ENCODE results near the gene LPP. TPM values are rescaled to one million over a fixed set of nuclear protein-coding genes. Genes with fewer than 3 reads are reported as not detected.

LPP gene
- total RNA-seq, 4 donors from 2014 or later: 141 to 248 (median 185) TPM

DNA sequence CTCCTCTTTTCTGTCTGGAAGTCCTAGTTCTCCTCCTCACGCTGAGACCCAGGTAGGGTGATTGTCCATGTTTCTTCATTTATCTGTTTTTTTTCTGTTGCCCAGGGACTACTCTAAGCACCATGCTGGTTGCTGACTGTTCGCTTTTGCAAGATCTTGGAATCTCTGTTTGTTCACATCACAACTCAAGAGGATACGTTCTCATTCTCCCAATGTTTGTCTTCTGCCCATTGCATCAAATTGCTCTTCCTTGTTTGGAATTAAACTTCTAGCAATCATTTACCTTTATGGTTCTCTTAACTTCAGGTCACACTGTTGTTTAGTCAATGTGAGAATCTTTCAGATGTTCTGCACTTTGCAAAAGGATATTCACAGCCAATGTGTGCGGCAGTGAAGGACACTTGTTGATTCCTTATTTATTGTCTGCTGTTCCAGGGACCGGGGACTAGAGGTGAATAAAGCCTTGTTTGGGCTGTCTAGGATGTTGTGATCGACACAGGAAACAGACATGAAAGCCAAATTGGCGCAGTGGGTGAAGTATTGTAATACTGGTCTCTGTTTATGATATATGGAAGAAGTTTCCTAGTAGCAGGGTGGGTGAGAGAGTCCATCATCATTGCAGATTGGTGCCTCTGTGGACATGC, 24.5 kb downstream of the LPP start:
- TF ChIP-seq, protein P1, sequence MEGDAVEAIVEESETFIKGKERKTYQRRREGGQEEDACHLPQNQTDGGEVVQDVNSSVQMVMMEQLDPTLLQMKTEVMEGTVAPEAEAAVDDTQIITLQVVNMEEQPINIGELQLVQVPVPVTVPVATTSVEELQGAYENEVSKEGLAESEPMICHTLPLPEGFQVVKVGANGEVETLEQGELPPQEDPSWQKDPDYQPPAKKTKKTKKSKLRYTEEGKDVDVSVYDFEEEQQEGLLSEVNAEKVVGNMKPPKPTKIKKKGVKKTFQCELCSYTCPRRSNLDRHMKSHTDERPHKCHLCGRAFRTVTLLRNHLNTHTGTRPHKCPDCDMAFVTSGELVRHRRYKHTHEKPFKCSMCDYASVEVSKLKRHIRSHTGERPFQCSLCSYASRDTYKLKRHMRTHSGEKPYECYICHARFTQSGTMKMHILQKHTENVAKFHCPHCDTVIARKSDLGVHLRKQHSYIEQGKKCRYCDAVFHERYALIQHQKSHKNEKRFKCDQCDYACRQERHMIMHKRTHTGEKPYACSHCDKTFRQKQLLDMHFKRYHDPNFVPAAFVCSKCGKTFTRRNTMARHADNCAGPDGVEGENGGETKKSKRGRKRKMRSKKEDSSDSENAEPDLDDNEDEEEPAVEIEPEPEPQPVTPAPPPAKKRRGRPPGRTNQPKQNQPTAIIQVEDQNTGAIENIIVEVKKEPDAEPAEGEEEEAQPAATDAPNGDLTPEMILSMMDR (IDR thresholded peaks at IDR 0.05; ENCODE audit: low read depth): no peak

DNA sequence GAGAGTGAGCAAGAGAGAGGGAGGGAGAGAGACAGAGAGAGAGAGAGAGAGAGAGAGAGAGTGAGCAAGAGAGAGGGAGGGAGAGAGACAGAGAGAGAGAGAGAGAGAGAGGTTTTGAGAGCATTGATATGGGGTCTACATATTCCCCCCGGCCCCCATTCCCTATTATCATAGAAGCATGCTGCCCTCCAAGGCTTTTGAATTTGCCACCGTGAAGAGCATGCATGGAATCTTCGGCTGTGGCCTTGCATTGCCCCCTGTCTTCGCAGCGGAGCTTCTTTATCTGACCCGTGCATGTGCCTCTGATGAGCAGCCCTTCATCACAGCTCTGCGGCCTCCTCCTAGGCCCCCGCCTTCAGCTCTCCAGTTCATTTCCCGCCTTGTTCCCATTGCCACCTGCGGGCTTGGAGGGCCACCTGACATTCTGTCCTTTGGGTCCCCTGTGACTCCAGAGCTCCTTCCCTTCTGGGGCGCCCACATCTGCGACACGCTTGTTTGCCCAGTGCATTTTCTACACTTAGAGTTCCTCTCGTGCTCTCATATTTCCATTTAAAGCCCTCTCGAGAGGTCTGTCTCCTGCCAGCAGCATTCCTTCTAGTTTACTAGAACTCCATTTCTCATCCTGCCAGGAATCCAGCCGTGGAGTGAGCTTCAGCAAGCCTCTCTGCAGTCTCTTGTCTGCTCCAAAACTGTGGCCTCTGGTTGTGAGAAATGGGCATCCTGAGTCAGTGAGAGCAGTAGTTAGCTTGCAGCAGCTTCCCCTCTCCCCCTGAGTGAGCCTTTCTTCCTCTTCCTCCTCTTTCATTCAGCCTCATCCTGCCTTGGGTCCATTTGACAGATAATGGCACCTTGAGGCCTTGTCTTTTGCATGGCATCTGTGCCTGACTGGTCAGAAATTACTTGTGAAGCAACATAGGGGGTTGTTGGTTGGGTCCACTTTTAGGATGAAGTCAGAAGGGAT, 25.3 kb downstream of the LPP start:
- TF ChIP-seq, protein P1 (IDR thresholded peaks at IDR 0.05; ENCODE audit: low read depth): no peak

DNA sequence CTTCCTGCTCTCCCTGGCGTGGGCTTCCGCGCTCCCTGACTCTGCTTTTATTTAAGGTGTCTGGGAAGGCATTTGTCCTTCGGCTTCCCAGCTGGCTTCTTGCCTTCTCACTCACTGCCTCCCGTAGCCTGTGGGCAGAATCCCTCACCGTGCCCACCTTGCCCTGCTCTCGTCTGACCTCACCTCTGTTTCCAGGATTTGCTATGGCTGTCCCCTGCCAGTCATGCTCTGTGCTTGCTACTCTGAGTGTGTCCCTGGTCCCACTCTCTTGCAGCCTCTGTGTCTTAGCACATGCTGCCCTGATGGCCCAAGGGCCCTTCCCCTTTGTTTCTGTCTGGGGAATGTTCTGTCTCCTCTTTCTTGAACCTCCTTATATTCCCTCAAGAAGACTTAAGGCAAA, 26.2 kb downstream of the LPP start:
- TF ChIP-seq, protein P1 (IDR thresholded peaks at IDR 0.05; ENCODE audit: low read depth): no peak

DNA sequence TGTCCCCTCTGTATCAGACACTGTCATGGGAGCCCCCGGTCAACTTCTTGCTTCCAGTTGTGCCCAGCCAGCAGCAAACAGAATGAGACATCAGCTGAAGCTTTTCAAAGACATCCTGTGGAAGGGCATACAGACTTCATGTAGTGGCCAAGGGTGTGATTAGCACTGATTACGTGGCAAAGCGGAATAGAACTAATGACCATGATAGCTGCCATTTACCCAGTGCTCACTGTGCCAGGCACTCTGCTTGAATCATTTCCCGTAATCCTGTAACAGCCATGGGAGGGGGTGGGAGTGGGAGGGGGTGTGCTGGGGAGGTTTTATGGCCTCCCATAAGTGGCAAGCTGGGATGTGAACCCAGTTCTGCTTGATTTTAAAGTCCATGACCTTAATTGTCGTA, 29.5 kb downstream of the LPP start:
- TF ChIP-seq, protein P1 (IDR thresholded peaks at IDR 0.05; ENCODE audit: low read depth): no peak

DNA sequence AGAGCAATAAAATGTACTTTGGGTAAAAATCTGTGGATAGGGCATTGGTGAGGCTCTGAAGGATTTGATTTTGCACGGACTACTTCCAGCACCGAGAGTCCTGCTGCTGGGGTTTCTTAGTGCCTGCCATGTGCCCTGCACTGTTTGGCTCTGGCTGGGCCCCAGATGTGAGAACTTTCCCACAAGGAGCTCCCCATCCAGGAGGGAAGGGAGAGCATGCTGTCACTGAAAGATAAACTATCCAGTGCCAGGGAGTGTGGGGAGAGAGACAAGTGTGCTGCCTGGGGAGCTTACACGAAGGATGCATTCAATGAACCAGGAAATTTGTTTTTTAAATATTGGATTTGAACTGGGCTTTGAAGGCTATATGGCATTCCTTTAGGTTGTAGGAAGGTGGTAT, 30.2 kb downstream of the LPP start:
- TF ChIP-seq, protein P1 (IDR thresholded peaks at IDR 0.05; ENCODE audit: low read depth): no peak

DNA sequence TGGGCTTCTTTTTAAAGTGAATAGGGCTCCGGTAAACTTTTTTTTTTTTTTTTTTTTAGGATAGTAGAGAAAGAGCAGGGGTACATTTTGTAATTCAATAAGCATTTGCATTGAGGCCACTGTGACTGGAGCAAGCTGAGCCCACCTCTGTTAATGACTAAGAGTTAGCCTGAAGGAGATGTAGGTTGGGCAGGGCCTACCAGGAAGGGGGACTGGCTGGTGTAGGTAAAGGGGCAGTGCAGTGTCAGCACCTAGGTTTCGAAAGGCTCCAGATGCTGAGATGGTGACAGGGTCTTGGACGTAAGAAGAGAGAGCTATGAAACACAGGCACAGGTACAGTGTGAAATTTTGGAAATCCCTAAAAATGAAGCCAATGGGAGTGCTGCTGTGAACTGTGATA, 30.7 kb downstream of the LPP start:
- TF ChIP-seq, protein P1 (IDR thresholded peaks at IDR 0.05; ENCODE audit: low read depth): no peak

DNA sequence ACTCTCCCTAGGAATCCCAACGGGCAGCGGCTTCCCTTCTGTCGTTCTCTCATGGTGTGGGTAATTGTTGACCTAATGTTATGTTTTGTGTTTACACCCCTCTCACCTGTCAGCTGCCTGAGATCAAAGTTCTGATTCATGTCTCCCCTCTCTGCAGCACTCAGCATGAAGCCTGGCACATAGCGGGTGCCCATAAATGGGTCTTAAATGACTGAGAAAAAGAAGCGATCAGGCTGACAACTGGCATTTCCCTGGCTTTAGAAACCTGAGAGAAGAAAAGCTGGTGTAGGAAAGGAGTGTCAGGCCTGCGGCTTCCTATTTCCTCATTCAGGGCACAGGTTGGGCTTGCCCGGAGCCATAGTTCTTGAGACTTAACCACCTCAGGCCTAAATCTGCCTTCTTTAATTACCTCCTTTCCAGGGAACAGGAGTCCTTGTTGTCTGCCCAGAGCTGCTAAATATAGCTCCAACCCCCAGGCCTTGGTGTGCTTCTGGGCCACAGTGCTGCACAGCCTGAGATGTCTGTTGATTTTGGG, 31.8 kb downstream of the LPP start:
- TF ChIP-seq, protein P1 (IDR thresholded peaks at IDR 0.05; ENCODE audit: low read depth): no peak
